Dedifferentiated amniotic fluid mesenchymal stem cell (primary cell): ENCODE results near the gene LPIN2.
"Not testable (repeated sequence)": the region's sequence is repeated elsewhere in the genome, so short reads cannot be mapped to it uniquely, and the experiment has no call there.

ENCODE experiments used
- DNase-seq: peaks from one replicate; pipeline ENCODE4 v3.0.0-alpha.2; 2016; ENCODE audit errors: extremely low spot score

The LPIN2 gene

DNA sequence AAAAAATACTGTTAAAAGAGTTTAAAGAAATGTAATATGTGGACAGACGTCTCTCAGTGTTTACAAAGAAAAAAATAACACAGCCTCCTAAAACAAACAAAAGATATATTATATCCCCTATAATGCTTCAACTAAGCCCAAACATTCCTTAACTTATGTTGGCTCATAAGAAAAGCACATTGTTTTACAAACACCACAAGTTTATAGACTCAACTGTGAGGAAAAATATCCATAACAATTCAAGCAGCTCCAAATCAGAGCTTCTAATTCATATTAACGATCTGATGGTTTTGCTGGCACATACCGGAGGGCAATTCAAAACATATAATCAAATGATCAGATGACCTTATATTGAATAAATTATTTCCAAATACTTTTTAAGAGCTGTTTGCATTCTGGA lies 5.5 kb downstream of the LPIN2 start:
- no peak for DNase-seq

DNA sequence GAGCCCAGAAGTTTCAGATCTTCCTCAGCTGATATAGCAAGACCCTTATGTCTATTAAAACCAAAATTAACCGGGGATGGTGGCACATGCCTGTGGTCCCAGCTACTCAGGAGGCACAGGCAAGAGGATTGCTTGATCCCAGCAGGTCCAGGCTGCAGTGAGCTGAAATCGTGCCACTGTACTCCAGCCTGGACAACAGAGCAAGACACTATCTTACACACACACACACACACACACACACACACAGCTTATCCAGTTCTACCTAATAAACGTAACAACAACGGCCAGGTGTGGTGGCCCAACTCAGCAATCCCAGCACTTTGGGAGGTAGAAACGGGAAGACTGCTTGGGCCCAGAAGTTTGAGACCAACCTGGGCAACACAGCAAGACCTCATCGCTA lies 7.5 kb downstream of the LPIN2 start:
- DNase-seq: no peak

DNA sequence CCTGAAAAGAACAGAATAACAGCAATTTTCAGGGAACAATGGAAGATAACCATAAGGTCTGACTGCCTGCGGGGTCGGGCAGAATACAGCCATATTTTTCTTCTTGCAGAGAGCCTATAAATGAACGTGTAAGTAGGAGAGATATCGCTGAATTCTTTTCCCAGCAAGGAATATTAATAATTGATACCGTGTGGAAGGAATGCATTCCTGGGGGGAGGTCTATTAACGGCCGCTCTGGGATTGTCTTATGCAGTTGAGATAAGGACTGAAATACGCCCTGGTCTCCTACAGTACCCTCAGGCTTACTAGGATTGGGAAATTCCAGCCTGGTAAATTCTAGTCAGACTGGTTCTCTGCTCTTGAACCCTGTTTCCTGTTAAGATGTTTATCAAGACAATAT lies 9.2 kb downstream of the LPIN2 start:
- not testable (repeated sequence) for DNase-seq

DNA sequence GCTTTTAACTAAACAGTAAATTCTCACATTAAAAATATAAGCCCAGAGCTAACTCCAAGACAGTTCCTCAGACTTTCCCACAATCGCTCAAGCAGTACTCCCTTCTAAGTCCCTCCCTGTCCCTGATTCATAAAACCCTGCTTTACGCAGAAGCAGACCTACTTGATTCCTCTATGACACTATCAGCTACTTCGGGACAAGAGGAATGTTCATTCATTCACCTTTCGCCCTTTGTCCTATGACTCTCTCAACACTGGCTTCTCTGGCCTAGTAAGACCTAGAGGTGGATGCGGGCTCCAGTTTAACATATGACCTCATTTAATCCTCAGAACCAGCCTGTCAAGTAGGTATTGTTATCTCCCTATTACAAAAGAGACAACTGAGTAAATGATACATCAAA lies 10.2 kb downstream of the LPIN2 start:
- DNase-seq: no peak

DNA sequence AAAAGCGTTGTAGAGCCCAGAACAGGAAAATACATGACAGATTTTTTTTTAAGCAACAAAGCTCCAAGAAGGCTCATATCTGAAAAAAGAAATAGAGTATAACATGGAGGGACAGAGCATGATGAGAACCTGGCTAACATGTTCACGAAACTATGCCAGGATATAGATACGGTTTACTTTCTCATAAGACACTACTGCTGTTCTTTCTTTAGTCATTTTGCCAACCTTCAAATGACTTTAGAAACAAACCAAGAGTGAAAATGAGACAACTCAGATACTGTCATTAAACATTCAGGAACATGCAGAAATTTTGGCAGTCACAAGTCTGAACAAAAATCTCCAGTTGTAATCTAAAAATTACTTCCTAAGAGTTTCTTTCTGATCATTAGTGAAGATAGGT lies 14.3 kb downstream of the LPIN2 start:
- no peak for DNase-seq

DNA sequence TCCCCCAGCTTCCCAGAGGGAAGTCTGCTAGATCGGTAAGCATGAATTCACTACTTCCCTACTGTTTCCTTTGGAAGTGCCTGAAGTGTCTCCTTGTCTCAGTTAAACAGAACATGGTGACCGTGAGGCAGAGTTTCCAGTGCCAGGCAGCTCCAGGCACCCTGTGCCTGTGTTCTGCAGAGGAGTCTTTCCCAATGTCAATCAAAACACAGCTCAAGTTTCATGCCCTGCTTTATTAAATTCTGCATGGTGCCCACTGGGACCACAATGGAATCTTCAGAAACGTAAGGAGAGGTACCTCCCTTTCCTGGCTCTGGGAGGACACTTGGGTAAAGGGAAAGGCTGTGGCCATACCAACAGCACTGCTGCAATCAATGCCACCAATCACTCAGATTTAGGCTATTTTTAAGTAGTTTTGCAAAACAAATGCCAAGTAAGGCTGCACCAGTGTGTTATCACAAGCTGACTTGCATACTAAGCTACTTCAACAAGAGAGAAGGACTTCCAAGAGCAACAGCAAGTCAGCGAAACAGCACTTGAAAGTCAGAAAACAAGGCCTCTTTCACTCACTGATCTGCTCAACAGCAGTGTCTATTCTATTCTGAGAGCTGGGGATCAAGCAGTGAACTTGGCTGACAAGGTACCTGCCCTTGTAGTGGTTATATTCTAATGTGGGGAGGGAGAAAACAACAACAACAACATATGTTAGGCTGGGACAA lies 14.9 kb downstream of the LPIN2 start:
- DNase-seq: no peak

DNA sequence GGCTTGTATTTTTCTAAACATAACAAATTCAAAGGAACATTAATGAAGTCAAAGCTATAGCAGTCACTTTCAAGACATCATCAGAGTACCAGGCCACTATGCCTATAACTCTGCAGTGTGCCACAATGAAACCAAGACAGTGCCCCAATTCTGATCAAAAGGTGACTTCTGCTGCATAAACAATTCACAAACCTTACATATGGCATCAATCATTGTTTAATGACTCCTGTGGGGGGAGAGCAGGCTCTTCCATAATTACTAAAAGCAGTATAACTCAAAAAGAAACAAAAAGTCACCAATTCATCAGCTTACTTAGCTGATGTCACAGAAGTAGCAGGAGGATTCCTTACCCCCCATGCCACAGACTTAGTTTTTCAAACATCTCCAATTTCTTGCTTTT lies 15.5 kb downstream of the LPIN2 start:
- no peak for DNase-seq

DNA sequence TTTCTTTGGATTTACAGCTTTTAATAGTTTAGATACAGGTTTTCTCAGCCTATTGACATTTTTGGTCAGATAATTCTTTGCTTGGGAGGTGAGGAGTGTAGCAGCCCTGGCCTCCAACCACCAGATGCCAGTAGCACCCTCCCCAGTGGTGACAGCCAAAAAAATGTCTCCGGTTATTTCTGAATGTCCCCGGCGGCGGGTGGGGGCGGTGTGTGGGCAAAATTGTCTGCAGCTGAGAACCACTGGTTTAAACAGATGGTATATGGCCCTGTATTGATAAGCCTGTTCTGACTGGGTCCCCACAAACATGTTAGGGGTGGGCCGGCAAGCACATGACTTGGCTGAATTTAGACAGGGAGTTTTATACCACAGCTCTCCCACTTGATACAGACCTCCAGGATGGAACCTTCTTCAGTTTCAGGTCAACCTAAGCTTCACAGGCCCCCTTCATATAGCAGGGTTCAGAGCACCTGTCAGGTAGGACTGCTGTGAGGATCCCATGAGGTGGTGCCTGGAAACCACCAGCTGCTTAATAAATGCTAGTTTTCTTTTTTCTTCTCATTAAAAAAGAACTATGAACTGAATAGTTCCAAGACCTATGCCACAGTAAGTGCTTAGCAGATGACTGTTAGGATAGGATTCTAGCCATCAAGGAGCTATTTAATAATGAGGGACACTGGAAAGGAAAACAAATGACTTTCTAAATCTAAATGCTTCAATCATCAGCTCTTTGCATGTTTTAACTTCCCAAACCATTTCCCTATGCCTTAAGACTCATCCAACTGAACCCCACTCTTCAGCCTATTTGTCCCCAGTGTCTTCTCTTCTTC lies 18.1 kb downstream of the LPIN2 start:
- DNase-seq: no peak

DNA sequence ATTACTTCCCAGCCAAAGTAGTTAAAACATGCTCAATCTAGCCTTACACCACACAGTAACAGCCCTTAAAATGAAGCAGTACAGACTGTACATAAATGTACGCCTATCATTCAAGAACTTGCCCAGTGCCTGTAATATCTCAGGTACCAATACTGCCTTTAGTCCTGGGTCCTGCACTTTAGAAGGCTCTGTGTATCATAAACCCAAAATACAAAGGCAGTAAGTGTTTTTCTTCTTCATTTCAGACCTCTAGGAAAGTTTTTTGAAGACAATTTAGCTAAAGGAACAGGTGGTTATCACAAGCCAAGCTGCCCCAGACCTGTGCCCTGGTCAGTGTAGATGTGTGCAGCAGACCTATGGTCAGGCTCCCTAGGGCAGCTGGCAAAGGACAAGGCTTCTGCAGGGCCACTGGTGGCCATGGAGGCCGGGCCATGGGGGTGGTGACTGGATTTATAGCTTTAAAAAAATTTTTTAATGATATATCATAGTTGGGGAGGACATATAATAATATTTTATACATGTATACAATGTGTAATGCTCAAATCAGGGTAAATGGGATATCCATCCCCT lies 18.8 kb downstream of the LPIN2 start:
- DNase-seq: no peak

DNA sequence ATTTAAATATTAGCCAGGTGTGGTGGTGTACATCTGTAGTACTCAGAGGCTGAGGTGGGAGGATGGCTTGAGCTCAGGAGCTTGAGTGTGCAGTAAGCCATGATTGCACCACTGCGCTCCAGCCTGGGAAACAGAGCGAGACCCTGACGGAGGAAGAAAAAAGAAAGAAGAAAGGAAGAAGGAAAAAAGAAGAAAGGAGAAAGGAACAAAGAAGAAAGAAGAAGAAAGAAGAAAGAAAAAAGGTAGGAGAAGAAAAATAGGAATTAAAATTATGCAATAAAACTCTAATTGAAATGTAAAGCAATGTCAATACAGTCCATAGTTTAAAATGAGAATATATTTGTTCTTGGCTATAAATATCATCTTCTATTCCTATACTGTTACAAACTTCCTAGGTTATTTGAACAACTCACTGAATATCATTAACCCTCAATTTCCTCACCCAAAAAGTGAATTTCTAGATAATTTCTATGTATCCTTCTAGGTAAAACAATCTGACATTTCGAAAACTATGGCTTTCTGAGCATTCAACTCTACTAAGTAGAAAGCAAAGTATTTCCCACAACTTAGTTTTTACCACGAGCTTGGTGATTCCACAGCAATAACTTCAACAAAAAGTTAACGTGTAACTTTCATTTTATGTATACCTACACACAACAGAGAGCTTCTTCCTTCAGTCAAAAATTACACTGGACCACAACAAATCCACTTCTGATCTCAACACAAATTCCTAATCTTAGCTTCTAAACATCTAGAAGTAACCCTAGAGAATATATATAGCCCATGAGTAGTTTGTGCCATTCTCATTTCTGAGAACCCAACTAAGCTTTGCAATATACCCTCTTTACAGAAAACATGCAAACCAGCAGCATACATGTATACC lies 19.7 kb downstream of the LPIN2 start:
- no peak for DNase-seq

DNA sequence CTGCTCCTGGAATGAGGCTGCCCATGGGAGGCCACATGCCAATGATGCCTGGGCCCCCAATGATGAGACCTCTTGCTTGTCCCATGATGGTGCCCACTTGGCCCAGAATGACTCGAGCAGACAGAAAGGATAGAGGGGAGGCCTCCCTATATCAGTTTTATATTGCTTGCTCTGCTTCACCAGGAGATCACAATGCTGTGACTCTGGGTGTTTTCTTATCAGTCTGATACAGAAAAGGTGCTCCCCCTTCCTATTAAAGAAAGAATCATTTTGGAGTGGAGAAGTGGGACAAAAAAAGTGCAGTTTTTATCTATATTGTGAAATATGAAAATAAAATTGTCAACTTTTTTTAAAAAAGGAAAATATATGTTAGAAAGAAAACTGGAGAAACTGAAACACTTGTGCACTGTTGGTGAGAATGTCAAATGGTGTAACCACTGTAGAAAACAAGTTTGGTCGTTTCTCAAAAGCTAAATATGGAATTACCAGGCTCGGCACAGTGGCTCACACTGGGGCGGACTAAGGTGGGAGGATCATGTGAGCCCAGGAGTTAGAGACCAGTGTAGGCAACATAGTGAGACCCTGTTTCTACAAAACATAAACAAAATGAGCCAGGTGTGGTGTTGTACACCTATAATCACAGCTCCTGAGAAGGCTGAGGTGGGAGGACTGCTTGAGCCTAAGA lies 21.8 kb downstream of the LPIN2 start:
- DNase-seq: no peak

DNA sequence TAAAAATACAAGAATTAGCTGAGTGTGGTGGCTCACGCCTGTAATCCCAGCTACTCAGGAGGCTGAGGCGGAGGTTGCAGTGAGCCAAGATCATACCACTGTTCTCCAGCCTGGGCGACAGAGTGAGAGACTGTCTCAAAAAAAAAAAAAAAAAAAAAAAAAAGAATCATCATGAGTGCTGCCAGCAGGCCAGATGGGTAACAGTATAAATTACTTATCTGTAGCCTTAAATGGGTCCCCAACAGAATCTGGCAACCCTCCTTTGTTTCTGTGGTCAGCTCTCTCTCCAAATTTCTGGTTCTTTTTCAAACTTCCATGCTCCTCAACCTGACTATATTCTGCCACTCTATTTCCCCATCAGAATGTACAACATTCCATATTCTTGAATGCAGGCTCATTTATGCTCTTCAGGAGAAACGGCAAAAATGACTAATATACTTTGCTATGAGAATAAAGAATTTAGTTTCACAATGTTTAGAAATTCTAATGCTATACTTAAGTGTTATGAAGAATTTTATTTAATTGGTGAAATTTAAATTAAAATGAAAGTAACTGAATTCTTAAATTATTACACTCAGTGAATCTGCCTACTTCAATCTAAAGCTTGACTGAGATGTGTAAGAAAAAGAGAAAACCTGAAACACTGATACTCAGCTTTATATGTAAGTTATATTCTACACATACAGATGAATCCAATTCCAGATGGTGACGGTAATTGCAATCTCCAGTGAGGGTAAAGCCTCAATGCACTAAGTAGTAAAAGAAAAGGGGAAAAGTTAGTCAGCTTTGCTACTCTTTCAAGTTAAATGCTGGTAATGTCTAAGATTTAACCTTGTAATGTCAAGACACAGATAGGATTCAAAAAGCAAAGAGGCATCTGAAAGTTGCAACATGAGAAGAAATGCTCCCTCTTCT lies 24.8 kb downstream of the LPIN2 start:
- peak; percentile 87 for DNase-seq

DNA sequence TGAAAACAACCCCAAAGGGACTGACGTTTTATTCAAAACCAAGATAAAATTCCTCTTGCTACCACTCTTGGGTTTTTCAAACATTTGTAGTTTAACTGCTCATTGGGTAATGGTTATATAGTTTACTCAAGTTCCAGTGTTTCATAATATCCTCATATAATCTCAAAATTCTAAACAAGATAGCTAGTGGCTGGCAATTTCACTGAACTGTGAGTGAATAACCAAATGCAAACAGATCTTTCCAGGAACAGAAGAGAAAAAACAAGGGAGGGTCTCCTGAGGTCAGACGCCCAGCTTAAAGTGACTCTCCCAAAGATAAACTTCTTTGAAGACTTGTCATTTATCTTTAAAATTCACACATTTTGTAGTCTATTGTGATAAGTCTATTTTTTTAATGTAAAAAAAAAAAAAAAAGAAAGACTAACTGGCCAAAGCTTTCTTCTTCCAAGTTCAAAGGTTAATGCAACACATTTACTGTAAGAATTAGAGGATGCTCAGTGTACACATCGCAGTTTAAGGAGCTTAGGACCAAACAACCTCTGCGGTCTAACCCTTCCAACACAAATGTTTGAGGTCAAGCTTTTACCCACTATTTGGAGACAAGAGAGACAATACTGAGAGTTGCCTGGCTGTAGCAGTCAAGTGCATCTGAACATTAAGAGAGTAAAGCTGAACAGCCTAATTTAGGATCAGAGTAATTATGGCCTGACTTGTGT lies 26.6 kb downstream of the LPIN2 start:
- DNase-seq: no peak

DNA sequence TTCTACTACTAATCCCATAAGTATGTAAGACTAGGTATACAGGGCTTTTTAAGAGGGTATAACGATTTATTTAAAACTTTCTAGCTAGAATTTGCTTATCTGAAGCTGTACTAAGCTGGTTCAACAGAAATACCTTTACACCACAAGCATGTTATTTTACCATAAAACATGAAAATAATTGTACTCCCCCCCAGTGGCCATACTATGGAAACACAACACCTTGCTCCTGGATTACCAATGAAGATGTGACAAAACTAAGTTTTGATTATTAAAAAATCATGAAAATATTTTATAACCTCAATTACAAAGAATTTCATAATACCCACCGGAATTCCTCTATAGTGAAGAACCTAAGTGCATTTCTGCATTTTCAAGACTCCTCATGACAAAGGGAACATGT lies 27.3 kb downstream of the LPIN2 start:
- no peak for DNase-seq

DNA sequence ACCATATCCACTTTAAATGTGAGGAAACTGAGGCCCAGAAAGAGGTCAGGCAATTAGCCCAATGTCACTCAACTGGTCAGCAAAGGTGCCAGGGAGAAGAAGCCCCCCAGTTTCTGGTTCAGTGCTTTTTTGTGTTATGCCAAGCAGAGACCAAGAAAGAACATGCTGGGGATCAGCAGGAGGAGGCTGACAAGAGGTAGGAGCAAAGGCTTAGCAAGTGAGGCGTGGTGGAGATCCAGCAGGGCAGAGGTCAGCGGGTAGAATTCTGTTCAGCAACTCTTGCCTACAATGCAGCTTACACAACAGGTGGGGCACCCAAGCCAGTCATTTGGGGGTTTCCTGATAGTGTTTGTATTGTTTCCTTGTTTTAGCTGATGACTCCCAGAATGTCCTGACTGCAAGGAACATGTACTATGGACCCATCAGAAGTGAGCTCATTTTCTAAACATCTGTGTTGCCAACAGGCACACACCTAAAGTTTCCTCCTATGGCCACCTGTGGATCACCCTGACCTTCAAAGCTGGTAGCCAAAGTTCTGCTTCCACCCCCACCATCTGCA lies 28.2 kb downstream of the LPIN2 start:
- DNase-seq: no peak

DNA sequence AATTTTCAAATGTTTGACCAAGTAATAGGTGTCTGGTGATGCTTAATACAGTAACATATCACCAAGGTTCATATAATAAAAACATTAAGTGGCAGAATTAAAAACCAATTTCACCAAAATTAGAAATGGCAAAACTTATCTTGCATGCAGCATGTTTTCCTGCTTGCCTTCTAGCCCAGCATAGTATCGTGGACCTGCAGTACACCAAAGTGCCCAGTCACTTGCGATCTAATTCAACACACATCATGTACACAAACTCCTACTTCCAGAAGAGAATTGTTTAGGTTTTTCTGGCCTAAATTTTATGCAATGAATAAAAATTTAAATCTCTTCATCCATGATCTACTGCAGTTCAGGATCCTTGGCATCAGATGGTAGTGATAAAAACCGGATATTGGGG lies 28.9 kb downstream of the LPIN2 start:
- DNase-seq: no peak

DNA sequence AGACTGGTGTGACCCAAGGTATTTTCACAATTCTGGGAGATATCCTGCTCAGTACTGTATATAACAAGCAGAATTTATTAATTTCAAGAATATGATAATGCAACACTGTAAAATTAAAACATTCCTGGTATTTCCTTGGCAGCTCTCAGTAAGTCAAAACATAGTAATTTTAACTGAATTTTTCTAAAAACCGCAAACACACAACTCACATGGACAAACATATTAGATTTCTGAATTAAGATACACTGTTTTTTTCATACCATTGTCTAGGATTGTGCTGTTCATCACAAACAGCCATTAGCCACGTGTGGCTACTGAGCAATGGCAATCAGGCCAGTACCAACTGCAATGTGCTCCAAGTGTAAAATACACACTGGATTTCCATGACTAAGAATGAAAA lies 29.6 kb downstream of the LPIN2 start:
- no peak for DNase-seq

DNA sequence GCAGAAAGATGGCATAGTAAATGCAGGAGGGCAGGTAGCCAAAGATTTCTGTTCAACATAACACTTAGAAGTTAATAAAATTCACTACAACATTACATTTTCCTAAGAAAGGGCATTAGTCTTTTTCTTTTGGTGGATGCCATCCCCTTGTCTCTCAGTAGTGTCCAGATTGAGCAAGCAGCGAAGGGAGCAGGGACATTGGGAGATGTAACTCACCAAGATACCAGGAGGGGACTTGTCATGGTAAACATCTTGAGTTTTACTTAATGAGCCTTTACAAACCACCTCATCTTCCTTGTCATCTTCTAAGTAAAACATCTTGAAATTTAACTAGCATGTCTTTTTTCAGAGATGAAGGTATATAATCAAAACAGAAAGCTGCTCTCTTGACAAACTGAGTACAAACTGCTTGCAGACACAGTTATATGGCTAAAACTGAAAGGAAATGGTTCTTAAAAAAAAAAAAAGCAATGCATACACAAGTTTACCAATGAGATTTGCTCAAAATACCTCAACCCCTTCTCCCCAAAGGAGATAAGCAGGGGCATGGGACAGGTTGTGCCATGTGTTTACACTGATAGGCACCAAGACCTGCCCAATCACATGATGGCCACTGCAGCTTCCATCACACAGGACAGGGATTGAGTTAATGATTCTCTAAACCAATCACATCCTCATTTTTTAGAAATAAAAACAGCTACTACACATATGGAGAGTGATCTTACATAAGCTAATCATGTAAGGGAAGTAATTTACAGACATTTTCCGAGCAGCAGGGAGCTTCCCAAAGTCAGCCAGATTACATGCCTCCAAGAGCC lies 30.3 kb downstream of the LPIN2 start:
- DNase-seq: no peak

DNA sequence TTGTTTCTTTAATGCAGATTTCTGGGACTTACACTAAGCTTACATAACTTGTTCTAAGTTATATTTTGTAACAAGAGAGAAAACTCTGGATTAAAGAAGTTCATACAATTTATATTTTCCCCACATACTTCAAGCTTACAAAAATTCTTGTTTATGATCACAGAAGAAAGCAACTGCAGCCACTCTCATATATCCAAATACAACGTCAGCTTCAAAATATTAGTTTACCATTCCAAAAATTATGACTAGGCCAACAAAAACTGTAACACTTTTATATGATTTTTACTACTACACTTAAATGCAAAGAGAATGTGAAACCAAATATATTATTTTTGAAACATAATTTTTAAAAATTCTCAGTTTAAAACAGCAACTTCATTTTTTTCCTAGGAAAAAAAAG lies 30.9 kb downstream of the LPIN2 start:
- DNase-seq: no peak
